GM21360 (cell line): ENCODE data around the gene PTH1R.

Source experiments
- ATAC-seq: cut with Tn5 transposase; IDR thresholded peaks from one replicate; pipeline ENCODE4 v1.9.1; 2021; ENCODE audit warnings: mild to moderate bottlenecking, moderate library complexity; ENCODE audit not compliant: unreplicated experiment

The PTH1R gene

GRCh38 chr3:46877406-46878125, at the start of gene PTH1R:
Gene PTH1R (plus strand): TSS chr3:46877721. CDS start chr3:46883560, 5,839 bp downstream.
- ATAC-seq, result no peak

- peak; percentile 59 for ATAC-seq
These were observed 47.8 kb upstream of the PTH1R start for GRCh38 chr3:46829699-46830208.

- no peak for ATAC-seq
These were observed 46.7 kb upstream of the PTH1R start for GRCh38 chr3:46830801-46831200.

GRCh38 chr3:46831316-46831715, 46.2 kb upstream of the PTH1R start:
- no peak for ATAC-seq

- no peak for ATAC-seq
These were observed 45.7 kb upstream of the PTH1R start for GRCh38 chr3:46831841-46832240.

GRCh38 chr3:46833346-46834300, 43.9 kb upstream of the PTH1R start:
- no peak for ATAC-seq

GRCh38 chr3:46835054-46835453, 42.5 kb upstream of the PTH1R start:
- ATAC-seq, result no peak

GRCh38 chr3:46835491-46835890, 42.0 kb upstream of the PTH1R start:
- ATAC-seq, result no peak

- no peak for ATAC-seq
These were observed 39.2 kb upstream of the PTH1R start for GRCh38 chr3:46838301-46838700.

GRCh38 chr3:46840491-46840890, 37.0 kb upstream of the PTH1R start:
- ATAC-seq, result no peak

GRCh38 chr3:46843508-46843907, 34.0 kb upstream of the PTH1R start:
- no peak for ATAC-seq

- no peak for ATAC-seq
These were observed 33.1 kb upstream of the PTH1R start for GRCh38 chr3:46844397-46844796.

GRCh38 chr3:46844881-46845312, 32.6 kb upstream of the PTH1R start:
- no peak for ATAC-seq

GRCh38 chr3:46845397-46845859, 32.1 kb upstream of the PTH1R start:
- ATAC-seq, result peak; percentile 56

- ATAC-seq, result peak; percentile 61
These were observed 31.5 kb upstream of the PTH1R start for GRCh38 chr3:46845860-46846623.

GRCh38 chr3:46846624-46847542, 30.6 kb upstream of the PTH1R start:
- no peak for ATAC-seq

- ATAC-seq, result no peak
These were observed 29.8 kb upstream of the PTH1R start for GRCh38 chr3:46847744-46848143.

- no peak for ATAC-seq
These were observed 29.1 kb upstream of the PTH1R start for GRCh38 chr3:46848271-46849044.

GRCh38 chr3:46849045-46849631, 28.4 kb upstream of the PTH1R start:
- ATAC-seq, result no peak
